ENCODE measurements around the gene NLRC5. TPM values are rescaled to one million over a fixed set of nuclear protein-coding genes. Genes with fewer than 3 reads are reported as not detected.

Gene NLRC5
- total RNA-seq, 1 experiment from 2014 or later, result 0.98 TPM

Other genes with a start within 250 kb of the NLRC5 start
- not detected in 2 replicates for gene SLC12A3, start 124.3 kb upstream of the NLRC5 start, total RNA-seq (2014; rRNA removed)
- 50.1 and 54.9 TPM in 2 replicates for gene HERPUD1, start 57.4 kb upstream of the NLRC5 start, total RNA-seq (2014; rRNA removed)
- gene CETP, start 27.6 kb upstream of the NLRC5 start, total RNA-seq (2014; rRNA removed), result not detected in 2 replicates
- 14.5 and 18.1 TPM in 2 replicates for gene CPNE2, start 103.0 kb downstream of the NLRC5 start, total RNA-seq (2014; rRNA removed)
- 45.6 and 56.4 TPM in 2 replicates for gene PSME3IP1, start 196.5 kb downstream of the NLRC5 start, total RNA-seq (2014; rRNA removed)
- 17.5 and 18.3 TPM in 2 replicates for gene RSPRY1, start 196.8 kb downstream of the NLRC5 start, total RNA-seq (2014; rRNA removed)